Spleen (tissue), 11 donors: ENCODE data around the gene ZNF653. TPM values are rescaled to one million over a fixed set of nuclear protein-coding genes. Genes with fewer than 3 reads are reported as not detected.
A peak's percentile ranks its signal among the peaks of the same experiment; 100 is the strongest.

Experiments used
- DNase-seq: peaks from one replicate; pipeline ENCODE4 v3.0.0-alpha.2; 2020
- H3K27ac ChIP-seq, 8 donors: fragments of 200-600 bp; sonication (generic) in 7 of 8; 1 replicate in 4 of 8; 2 replicates in 4 of 8; pipeline versions ENCODE4 v1.5.0 to v1.8.0; 2016 to 2021; ENCODE audit warnings: inconsistent platforms in 4 of 8, mild to moderate bottlenecking in 4 of 8, moderate library complexity in 1 of 8
- H3K27me3 ChIP-seq, 7 donors: fragments of 200-600 bp; sonication (generic) in 6 of 7; replicated peaks in 1 of 7; 1 replicate in 4 of 7; 2 replicates in 3 of 7; pipeline versions ENCODE4 v1.5.0 to v1.8.0; 2016 to 2021; ENCODE audit warnings: inconsistent platforms in 3 of 7, mild to moderate bottlenecking in 1 of 7
- H3K36me3 ChIP-seq, 6 donors: fragments of 200-600 bp; sonication (generic) in 5 of 6; 1 replicate in 4 of 6; 2 replicates in 2 of 6; pipeline versions ENCODE4 v1.5.0 to v1.8.0; 2016 to 2021; ENCODE audit warnings: inconsistent platforms in 2 of 6
- H3K4me1 ChIP-seq, 6 donors: fragments of 200-600 bp; sonication (generic) in 5 of 6; 1 replicate in 3 of 6; 2 replicates in 3 of 6; pipeline versions ENCODE4 v1.5.0 to v1.8.0; 2016 to 2021; ENCODE audit warnings: inconsistent platforms in 3 of 6
- H3K4me3 ChIP-seq, 8 donors: fragments of 200-600 bp; sonication (generic) in 7 of 8; 1 replicate in 4 of 8; 2 replicates in 4 of 8; pipeline versions ENCODE4 v1.5.0 to v1.8.0; 2016 to 2021; ENCODE audit warnings: inconsistent platforms in 4 of 8, mild to moderate bottlenecking in 4 of 8, moderate library complexity in 2 of 8
- H3K9me3 ChIP-seq, 8 donors: fragments of 200-600 bp; sonication (generic) in 7 of 8; 1 replicate in 4 of 8; 2 replicates in 4 of 8; pipeline versions ENCODE4 v1.5.0 to v1.8.0; 2016 to 2021; ENCODE audit warnings: inconsistent platforms in 4 of 8
- CTCF ChIP-seq, 11 experiments: fragments of 200-600 bp in 7 of 11; fragments of 450-650 bp in 4 of 11; sonication (generic) in 4 of 11; IDR thresholded peaks in 8 of 11; conservative IDR thresholded peaks in 3 of 11; 1 replicate in 7 of 11; 2 replicates in 4 of 11; pipeline versions ENCODE4 v1.4.0 to v1.8.0; 2016 to 2021; ENCODE audit warnings: antibody characterized with exemption in 11 of 11, inconsistent platforms in 4 of 11, mild to moderate bottlenecking in 1 of 11
- POLR2A ChIP-seq, 3 donors: fragments of 450-650 bp; IDR thresholded peaks; one replicate each; pipeline ENCODE4 v1.5.1; 2017; ENCODE audit warnings: antibody characterized with exemption in 3 of 3, mild to moderate bottlenecking in 1 of 3
- POLR2AphosphoS5 ChIP-seq, 3 donors: sonication (generic); formaldehyde crosslinking; IDR thresholded peaks; one replicate each; pipeline ENCODE4 v1.5.1; 2017; ENCODE audit warnings: antibody characterized with exemption in 3 of 3
- WGBS, 5 donors: extraction: QIAGEN DNeasy Blood & Tissue Kit in 3 of 5; methylation state at CpG; one replicate each; pipeline versions ENCODE4 v1.1.5 to v1.1.7; 2013 to 2018; 5-methylcytosine and 5-hydroxymethylcytosine counted together
- intact Hi-C: fragments of 100-400 bp; cut with DNase I; formaldehyde crosslinking; loops from one replicate; pipeline ENCODE4 v1.15.0; 2023; ENCODE audit warnings: low total_unique reads
- polyA plus RNA-seq, 3 donors: library from polyadenylated mRNA; stranded (reverse); fragments of 200-250 nt; gene quantifications; one replicate each; pipeline ENCODE4 v1.2.1, GENCODE V29; 2013
- total RNA-seq, 7 donors: library from RNA; depleted of rRNA in 3 of 7; stranded (reverse); fragments of >200 nt in 3 of 7; fragmentation: NEBNext Ultra II Directional in 4 of 7; extraction: Animal tissue kit (Norgen Biotek cat#: 25700) in 4 of 7; gene quantifications; one replicate each; pipeline versions ENCODE4 v1.1.0 to v1.2.1, GENCODE V29; 2016 to 2021
- donor health status: healthy with polysubstance abuse.
- donor health status: DM: no; HTN: no; CAD: no; lungs with moderate emphysema.
- donor health status: DM: no; HTN: no; CAD: no.
- donor health status: Bipolar disorder and iron deficiency.
- donor health status: healthy.
- donor health status: DM: no; HTN: no; CAD: no.
- donor health status: DM: yes; HTN: yes; CAD: no.

Gene ZNF653
- total and polyA plus RNA-seq, 10 donors = 3.5 to 11.8 (median 8.9) TPM

GRCh38 chr19:11480715-11481533 lies 24.7 kb downstream of the ZNF653 start, which contains the start of gene ELAVL3:
ELAVL3 (minus strand) TSS chr19:11481046; CDS start chr19:11480608, 438 bp downstream.
- Histone ChIP-seq H3K27me3 (peaks cover 11 to 65% (median 45%) of the 10 kb centered on the region in 7 donors), H3K4me3 (peak within 1 kb of the TSS in 6 of 8 donors; percentile 8 to 68 (median 40)), H3K4me1 (peaks cover 14 to 51% (median 44%) of the 10 kb centered on the region in 6 donors), H3K27ac (no peak within 1 kb of the TSS), H3K36me3 (peaks cover 0 to 31% (median 5%) of the 10 kb centered on the region in 6 donors), H3K9me3 (no peaks in the 10 kb centered on the region)
- intact Hi-C loops = no loop called here
- TF ChIP-seq POLR2AphosphoS5 (IDR thresholded peaks at IDR 0.05) = peak in 1 of 3 donors; percentile 14
- no peak for TF ChIP-seq POLR2A (IDR thresholded peaks at IDR 0.05)
- 15 to 33% (median 26%) methylated on average over 12 to 76 of the region's 77 CpGs for WGBS, 5 donors
- no peak for DNase-seq

GRCh38 chr19:11479898-11480714 lies 25.5 kb downstream of the ZNF653 start:
- Histone ChIP-seq H3K27me3 (peaks cover 11 to 65% (median 45%) of the 10 kb centered on the region in 7 donors), H3K36me3 (peaks cover 0 to 23% (median 5%) of the 10 kb centered on the region in 6 donors), H3K27ac (no peak overlapping the region), H3K9me3 (no peaks in the 10 kb centered on the region), H3K4me1 (peaks cover 14 to 51% (median 44%) of the 10 kb centered on the region in 6 donors), H3K4me3 (peak overlapping the region in 4 of 8 donors; percentile 2 to 45 (median 14))
- intact Hi-C loops = no loop called here
- no peak for TF ChIP-seq POLR2AphosphoS5 (IDR thresholded peaks at IDR 0.05)
- no peak for TF ChIP-seq POLR2A (IDR thresholded peaks at IDR 0.05)
- TF ChIP-seq CTCF (IDR thresholded peaks at IDR 0.05 in 8 of 11, conservative IDR thresholded peaks at IDR 0.05 in 3 of 11) = no peak
- no peak for DNase-seq
- WGBS, 5 donors = 8 to 31% (median 13%) methylated on average over 14 to 86 of the region's 86 CpGs

- Histone ChIP-seq H3K27me3 (peaks cover 11 to 65% (median 45%) of the 10 kb centered on the region in 7 donors), H3K27ac (no peak overlapping the region), H3K9me3 (no peaks in the 10 kb centered on the region), H3K4me3 (peak overlapping the region in 4 of 8 donors; percentile 2 to 45 (median 14)), H3K4me1 (peaks cover 14 to 51% (median 44%) of the 10 kb centered on the region in 6 donors), H3K36me3 (peaks cover 0 to 18% (median 5%) of the 10 kb centered on the region in 6 donors)
- TF ChIP-seq CTCF (IDR thresholded peaks at IDR 0.05 in 8 of 11, conservative IDR thresholded peaks at IDR 0.05 in 3 of 11) (no peak), POLR2AphosphoS5 (IDR thresholded peaks at IDR 0.05) (no peak), POLR2A (IDR thresholded peaks at IDR 0.05) (no peak)
- 17 to 47% (median 24%) methylated on average over 31 to 62 of the region's 62 CpGs for WGBS, 5 donors
- no peak for DNase-seq
- intact Hi-C loops = no loop called here
Observed at GRCh38 chr19:11479090-11479897, 26.3 kb downstream of the ZNF653 start.
